Fibroblast of the conjunctiva (primary cell): ENCODE data around the gene DTWD2.
"Not testable (repeated sequence)": the region's sequence is repeated elsewhere in the genome, so short reads cannot be mapped to it uniquely, and the experiment has no call there.

Experiments
- DNase-seq: peaks from one replicate; pipeline ENCODE4 v3.0.0-alpha.2; 2010; ENCODE audit warnings: low read depth

The DTWD2 gene

DNA sequence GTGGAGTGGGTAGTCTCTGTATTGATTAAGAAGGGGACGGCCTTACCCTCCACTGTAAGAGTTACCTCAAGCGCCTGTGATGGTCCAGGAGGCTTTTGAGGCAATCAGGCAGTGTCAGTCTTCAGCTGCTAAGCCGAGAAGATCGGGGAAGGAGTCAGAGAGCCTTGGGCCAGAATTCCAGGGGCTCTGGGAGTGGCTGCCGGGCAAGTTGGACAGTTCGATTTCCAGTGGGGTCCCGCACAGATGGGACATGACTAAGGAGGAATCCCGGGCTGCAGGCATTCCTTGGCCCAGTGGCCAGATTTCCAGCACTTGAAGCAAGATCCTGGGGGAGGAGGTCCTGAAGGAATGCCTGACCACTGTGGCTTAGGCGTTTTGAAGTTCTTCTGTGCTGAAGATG, 38.0 kb downstream of the DTWD2 start:
- not testable (repeated sequence) for DNase-seq

GRCh38 chr5:118946138-118946800, 42.1 kb downstream of the DTWD2 start:
- DNase-seq, result peak; percentile 4

- peak; percentile 8 for DNase-seq
Observed at GRCh38 chr5:118937393-118938061, 50.8 kb downstream of the DTWD2 start.

DNA sequence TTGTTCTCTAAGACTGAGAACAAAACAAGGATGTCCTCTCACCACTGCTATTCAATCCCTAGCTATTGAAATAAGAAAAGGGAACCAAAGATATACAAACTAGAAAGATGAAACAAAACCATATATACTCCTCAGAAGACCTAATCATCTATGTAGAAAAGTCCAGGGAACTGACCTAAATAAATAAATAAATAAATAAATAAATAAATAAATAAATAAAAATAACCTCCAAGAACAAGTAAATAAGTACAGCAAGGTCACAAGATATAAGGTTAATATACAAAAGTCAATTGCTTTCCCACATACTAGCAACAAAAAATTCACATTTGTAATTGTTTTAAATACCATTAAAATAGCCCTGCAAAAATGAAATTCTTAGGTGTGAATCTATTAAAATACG, 54.6 kb downstream of the DTWD2 start:
- no peak for DNase-seq

DNA sequence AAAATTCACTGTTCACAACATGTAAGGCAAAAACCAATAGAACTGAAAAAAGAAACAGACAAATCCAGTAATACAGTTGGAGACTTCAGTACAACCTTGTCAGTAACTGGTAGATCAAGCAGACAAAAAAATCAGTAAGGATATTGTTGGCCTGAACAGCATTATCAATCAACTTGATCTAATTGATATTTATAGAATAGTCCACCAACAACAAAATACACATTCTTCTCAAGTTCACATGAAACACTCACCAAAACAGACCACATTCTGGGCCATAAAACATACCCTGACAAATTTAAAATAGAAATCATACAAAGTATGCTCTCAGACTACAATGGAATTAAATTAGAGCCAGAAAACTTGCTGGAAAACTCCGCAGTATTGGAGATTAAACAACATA, 56.8 kb downstream of the DTWD2 start:
- no peak for DNase-seq

- no peak for DNase-seq
Observed at GRCh38 chr5:118924006-118924389, 64.3 kb downstream of the DTWD2 start.

GRCh38 chr5:118923295-118924005, 64.9 kb downstream of the DTWD2 start:
- no peak for DNase-seq

GRCh38 chr5:118921866-118922265, 66.5 kb downstream of the DTWD2 start:
- DNase-seq, result no peak

- DNase-seq, result peak; percentile 46
Observed at GRCh38 chr5:118919016-118919415, 69.3 kb downstream of the DTWD2 start.

- no peak for DNase-seq
Observed at GRCh38 chr5:118918232-118918631, 70.1 kb downstream of the DTWD2 start.

DNA sequence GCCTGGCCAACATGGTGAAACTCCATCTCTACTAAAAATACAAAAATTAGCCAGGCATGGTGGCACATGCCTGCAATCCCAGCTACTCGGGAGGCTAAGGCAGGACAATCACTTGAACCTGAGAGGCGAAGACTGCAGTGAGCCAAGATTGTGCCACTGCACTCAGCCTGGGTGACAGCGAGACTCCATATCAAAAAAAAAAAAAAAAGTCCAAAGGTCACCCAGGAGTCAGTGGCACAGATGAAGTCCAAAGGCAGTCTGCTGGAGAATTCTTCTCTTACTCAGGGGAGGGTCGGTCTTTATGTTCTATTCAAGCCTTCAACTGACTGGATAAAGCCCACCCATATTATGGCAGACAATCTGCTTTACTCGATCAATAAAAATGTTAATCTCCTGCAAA, 80.8 kb downstream of the DTWD2 start:
- not testable (repeated sequence) for DNase-seq

GRCh38 chr5:118906947-118907346, 81.4 kb downstream of the DTWD2 start:
- no peak for DNase-seq

DNA sequence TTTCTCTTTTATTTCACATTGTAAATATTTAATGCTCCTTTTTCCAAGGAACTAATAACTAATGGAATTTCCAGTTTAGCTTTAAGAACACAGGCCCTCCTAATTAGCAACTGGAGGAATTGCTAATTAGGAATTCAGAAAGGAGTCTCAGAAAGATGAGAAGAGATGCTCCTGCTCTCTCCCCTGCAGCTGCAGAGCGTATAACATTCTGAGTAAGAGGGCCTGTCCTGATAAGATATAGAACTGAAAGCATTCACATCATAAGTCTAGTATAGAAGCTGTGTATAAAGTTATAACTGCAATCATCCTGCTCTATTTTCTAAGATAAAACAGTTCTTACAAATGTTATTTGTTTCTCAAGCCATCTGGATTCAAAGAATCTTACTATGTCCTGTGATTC, 83.2 kb downstream of the DTWD2 start:
- no peak for DNase-seq

DNA sequence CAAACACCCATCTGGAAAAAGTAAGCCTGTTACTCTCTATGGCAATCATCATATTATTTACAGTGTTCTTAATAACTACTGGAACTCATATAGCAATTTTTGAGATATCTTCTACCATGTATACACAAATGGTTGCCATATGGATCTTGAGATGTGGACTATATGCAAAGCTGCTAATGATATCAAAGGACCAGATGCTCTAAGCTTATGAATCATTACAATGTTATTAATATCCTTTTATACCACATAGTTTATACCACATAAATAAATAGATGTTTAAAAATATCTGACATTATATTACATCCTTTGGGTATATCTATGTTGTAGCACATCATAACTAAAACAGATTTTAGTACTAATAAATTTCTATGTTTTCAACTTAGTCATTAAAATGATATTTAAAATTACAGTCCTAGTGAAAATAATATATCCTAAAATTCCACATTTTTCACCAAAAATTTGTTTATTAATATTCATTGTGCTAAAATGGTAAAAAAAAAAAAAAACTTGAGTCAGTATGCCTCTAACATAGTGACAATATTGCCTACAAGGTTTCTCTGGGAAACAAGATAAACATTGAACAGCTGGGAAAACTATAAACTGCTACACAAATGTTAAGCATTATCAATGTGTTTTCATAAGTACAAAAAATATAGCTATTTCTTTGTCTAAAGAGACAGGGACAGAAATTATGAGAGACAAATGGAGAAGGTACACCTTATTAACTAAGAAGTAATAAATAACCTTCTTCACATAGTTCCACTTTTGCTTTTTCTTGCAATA, 85.5 kb downstream of the DTWD2 start:
- DNase-seq, result no peak

GRCh38 chr5:118894709-118895108, 93.6 kb downstream of the DTWD2 start:
- DNase-seq, result no peak

- no peak for DNase-seq
Observed at GRCh38 chr5:118891252-118891651, 97.1 kb downstream of the DTWD2 start.

DNA sequence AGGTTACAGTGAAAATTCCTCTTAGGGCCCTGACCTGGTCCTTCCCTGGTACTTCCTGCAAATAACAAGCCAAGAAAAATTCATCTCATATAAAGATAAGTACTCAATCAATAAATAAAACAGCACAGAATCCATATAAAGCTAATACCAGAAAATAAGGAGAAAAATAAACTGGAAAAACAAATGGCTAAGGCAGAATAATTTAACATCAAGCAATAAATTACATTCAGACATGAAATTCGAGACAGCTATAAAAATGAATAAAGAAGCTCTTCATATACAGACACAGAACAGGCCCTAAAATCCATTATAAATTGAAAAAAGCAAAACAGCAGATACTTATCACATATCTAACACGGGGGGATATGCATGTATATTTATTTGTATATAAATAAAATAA, 99.2 kb downstream of the DTWD2 start:
- no peak for DNase-seq

DNA sequence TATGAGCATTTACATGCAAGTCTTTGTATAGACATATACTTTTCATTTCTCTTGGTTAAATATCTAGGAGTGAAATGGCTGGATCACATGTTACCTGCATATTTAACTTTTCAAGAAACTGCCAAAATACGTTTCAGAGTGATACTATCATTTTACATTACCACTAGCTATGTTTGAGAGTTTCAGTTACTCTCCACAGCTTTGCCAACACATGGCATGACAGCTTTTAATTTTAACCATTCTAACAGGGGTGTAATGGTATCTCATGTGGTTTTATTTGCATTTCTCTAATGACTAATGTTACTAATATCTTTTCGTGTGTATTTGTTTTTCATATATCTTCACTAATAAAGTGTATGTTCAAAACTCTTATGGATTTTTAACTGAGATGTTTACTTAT, 99.8 kb downstream of the DTWD2 start:
- DNase-seq, result no peak

- DNase-seq, result no peak
Observed at GRCh38 chr5:118883362-118883761, 105.0 kb downstream of the DTWD2 start.

DNA sequence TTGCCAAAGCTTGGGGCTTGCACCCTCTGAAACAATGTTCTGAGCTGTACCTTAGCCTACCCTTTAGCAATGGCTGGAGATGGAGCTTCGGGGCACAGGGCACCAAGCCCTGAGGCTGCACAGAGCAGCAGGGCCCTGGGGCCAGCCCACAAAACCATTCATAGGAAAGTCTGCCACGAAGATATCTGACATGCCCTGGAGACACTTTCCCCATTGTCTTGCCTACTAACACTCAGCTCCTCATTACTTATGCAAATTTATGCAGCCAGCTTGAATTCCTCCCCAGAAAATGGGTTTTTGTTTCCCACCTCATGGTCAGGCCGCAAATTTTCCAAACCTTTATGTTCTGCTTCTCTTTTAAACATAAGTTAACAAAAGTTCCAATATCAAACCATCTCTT, 105.7 kb downstream of the DTWD2 start:
- no peak for DNase-seq

DNA sequence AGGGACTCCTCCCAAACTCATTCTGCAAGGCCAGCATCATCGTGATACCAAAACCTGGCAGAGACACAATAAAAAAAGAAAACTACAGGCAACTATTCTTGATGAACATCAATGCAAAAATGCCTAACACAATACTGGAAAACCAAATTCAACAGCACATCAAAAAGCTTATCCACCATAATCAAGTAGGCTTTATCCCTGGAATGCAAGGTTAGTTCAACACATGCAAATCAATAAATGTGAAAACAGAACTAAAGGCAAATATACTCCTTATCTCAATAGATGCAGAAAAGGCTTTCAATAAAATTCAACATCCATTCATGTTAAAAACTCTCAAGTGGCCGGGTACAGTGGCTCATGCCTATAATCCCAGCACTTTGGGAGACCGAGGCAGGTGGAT, 111.5 kb downstream of the DTWD2 start:
- not testable (repeated sequence) for DNase-seq

- no peak for DNase-seq
Observed at GRCh38 chr5:118875131-118875530, 113.2 kb downstream of the DTWD2 start.

- no peak for DNase-seq
Observed at GRCh38 chr5:118873417-118873816, 114.9 kb downstream of the DTWD2 start.
